ENCODE results near the gene LRP8. TPM values are rescaled to one million over a fixed set of nuclear protein-coding genes. Genes with fewer than 3 reads are reported as not detected.

Gene LRP8
- total and polyA plus RNA-seq, 2 of the 4 experiments (the other 2 are of a cell fraction), result 12.0 to 12.1 TPM

- Histone ChIP-seq H3K79me1 (ENCODE audit: low read depth in 1 of 2, low read length in 2 of 2) (no peaks in the 10 kb centered on the region), H3K56ac (ENCODE audit: extremely low read depth, insufficient read depth, low read length) (no peak overlapping the region), H4K91ac (ENCODE audit: insufficient read depth, low read depth, low read length) (no peak overlapping the region), H3K27me3 (ENCODE audit: control insufficient read depth, insufficient read depth, low read length) (no peaks in the 10 kb centered on the region), H3K14ac (replicated peaks; ENCODE audit: low read depth, low read length) (no peak overlapping the region), H3K36me3 (ENCODE audit: control insufficient read depth, insufficient read depth, low read length) (peaks cover 3% of the 10 kb centered on the region; the same call in 1 of the 2 replicates), H3K9ac (ENCODE audit: low read depth, low read length) (no peak overlapping the region), H3K9me3 (ENCODE audit: control insufficient read depth, insufficient read depth, low read length) (no peaks in the 10 kb centered on the region), H2AFZ (replicated peaks; ENCODE audit: low read length, poor library complexity) (no peak overlapping the region), H4K5ac (ENCODE audit: low read depth, low read length) (no peak overlapping the region), H2BK5ac (ENCODE audit: low read depth, low read length, poor library complexity, severe bottlenecking) (no peak overlapping the region), H2AK9ac (replicated peaks; ENCODE audit: low read depth, low read length, poor library complexity) (no peak overlapping the region), H4K20me1 (ENCODE audit: insufficient read depth, low read length) (no peaks in the 10 kb centered on the region), H3K4me3 (ENCODE audit: insufficient read depth, low read depth, low read length) (no peak overlapping the region), H3K9me1 (ENCODE audit: insufficient read depth, low read length) (no peaks in the 10 kb centered on the region), H3K23ac (ENCODE audit: low read depth, low read length) (no peak overlapping the region), H3K4ac (ENCODE audit: low read depth, low read length) (no peak overlapping the region), H3K4me2 (ENCODE audit: low read depth, low read length) (no peak overlapping the region), H3K18ac (ENCODE audit: low read depth, low read length) (no peak overlapping the region), H2BK120ac (ENCODE audit: low read depth, low read length) (no peak overlapping the region), H2AK5ac (ENCODE audit: low read depth, low read length) (no peak overlapping the region), H3K27ac (ENCODE audit: insufficient read depth, low read length) (no peak overlapping the region), H2BK15ac (ENCODE audit: low read depth, low read length) (no peak overlapping the region), H4K8ac (ENCODE audit: low read depth in 2 of 2, low read length in 2 of 2) (no peak overlapping the region), H2BK20ac (ENCODE audit: low read depth, low read length) (no peak overlapping the region), H3K4me1 (ENCODE audit: control insufficient read depth, insufficient read depth, low read length) (no peaks in the 10 kb centered on the region)
- no TSS peak for BruUV-seq (replicated peaks)
- CTCF ChIA-PET, result no interaction called here
- DNase-seq, result no peak
- dilution Hi-C loops (cut with HindIII; ENCODE audit: low sequenced_read_pairs, unreplicated experiment), result no loop called here
- POLR2A ChIA-PET (ENCODE audit: unreplicated experiment), result no interaction called here
- in situ Hi-C loops (cut with MboI; ENCODE audit: low sequenced_read_pairs), result no loop called here
- TF ChIP-seq FOS (IDR thresholded peaks at IDR 0.05; ENCODE audit: low read depth, low read length) (no peak), CEBPB (IDR thresholded peaks at IDR 0.05; ENCODE audit: low read depth, low read length) (no peak), MAFK (IDR thresholded peaks at IDR 0.05; ENCODE audit: low read depth, low read length) (no peak), MAZ (IDR thresholded peaks at IDR 0.05; ENCODE audit: borderline replicate concordance, low read depth, low read length) (no peak), NFE2L2 (IDR thresholded peaks at IDR 0.05; ENCODE audit: low read depth, low read length) (no peak), RFX5 (IDR thresholded peaks at IDR 0.05; ENCODE audit: low read depth, low read length) (no peak), USF2 (IDR thresholded peaks at IDR 0.05; ENCODE audit: low read depth, low read length) (no peak), ELK1 (IDR thresholded peaks at IDR 0.05; ENCODE audit: borderline replicate concordance, low read depth, low read length) (no peak), RAD21 (IDR thresholded peaks at IDR 0.05; ENCODE audit: low read length) (no peak), POLR2A (IDR thresholded peaks at IDR 0.05; ENCODE audit: low read depth, low read length) (no peak)
- WGBS, 2 experiments (ENCODE audit: extremely low coverage in 2 of 2, insufficient read length in 1 of 2), result 100% methylated on average over 1 of the region's 4 CpGs; no CpG with 5 or more reads in 1 of the 2 experiments
- no peak for ATAC-seq (ENCODE audit: low read depth)
- intact Hi-C loops (cut with micrococcal nuclease), result no loop called here
Observed at GRCh38 chr1:53272349-53272748, 55.5 kb downstream of the LRP8 start.

All from IMR-90 (cell line).